Esophagus squamous epithelium (tissue), 5 donors: ENCODE data around the gene RNF6. TPM values are rescaled to one million over a fixed set of nuclear protein-coding genes. Genes with fewer than 3 reads are reported as not detected.

ENCODE experiments used
- DNase-seq: peaks from one replicate; lab custom pipeline; 2025; lab: John Stamatoyannopoulos, UW
- H3K27ac ChIP-seq, 4 donors: fragments of 200-600 bp; sonication (generic); one replicate each; pipeline ENCODE4 v1.5.1; 2016 to 2019; ENCODE audit warnings: mild to moderate bottlenecking in 1 of 4
- H3K27me3 ChIP-seq, 4 donors: fragments of 200-600 bp; sonication (generic); 1 replicate in 3 of 4; 2 replicates in 1 of 4; pipeline versions ENCODE4 v1.5.1 to v1.6.0; 2017 to 2021; ENCODE audit warnings: antibody characterized with exemption in 1 of 4
- H3K36me3 ChIP-seq, 3 donors: fragments of 200-600 bp; sonication (generic); one replicate each; pipeline ENCODE4 v1.5.1; 2016 to 2019
- H3K4me1 ChIP-seq, 3 donors: fragments of 200-600 bp; sonication (generic); one replicate each; pipeline ENCODE4 v1.5.1; 2017 to 2019
- H3K4me3 ChIP-seq, 4 donors: fragments of 200-600 bp; sonication (generic); 1 replicate in 3 of 4; 2 replicates in 1 of 4; pipeline ENCODE4 v1.5.1; 2016 to 2019; ENCODE audit warnings: mild to moderate bottlenecking in 2 of 4, moderate library complexity in 1 of 4
- H3K9me3 ChIP-seq, 3 donors: fragments of 200-600 bp; sonication (generic); one replicate each; pipeline ENCODE4 v1.5.1; 2016 to 2019
- CTCF ChIP-seq, 6 experiments: fragments of 450-650 bp in 4 of 6; fragments of 200-600 bp in 2 of 6; sonication (generic) in 2 of 6; IDR thresholded peaks; one replicate each; pipeline ENCODE4 v1.5.1; 2016 to 2019; ENCODE audit warnings: antibody characterized with exemption in 6 of 6, mild to moderate bottlenecking in 4 of 6, moderate library complexity in 4 of 6
- POLR2A ChIP-seq, 4 donors: fragments of 450-650 bp; IDR thresholded peaks; one replicate each; pipeline ENCODE4 v1.6.1; 2017; ENCODE audit warnings: antibody characterized with exemption in 4 of 4, mild to moderate bottlenecking in 4 of 4, moderate library complexity in 3 of 4
- WGBS, 2 donors: methylation state at CpG; one replicate each; pipeline ENCODE4 v1.1.5; 2018; 5-methylcytosine and 5-hydroxymethylcytosine counted together
- intact Hi-C: fragments of 100-400 bp; cut with DNase I; formaldehyde crosslinking; loops from one replicate; pipeline ENCODE4 v1.15.0; 2022
- total RNA-seq, 4 donors: library from RNA; depleted of rRNA; stranded (reverse); fragments of >200 nt; gene quantifications; one replicate each; pipeline ENCODE4 v1.1.0, GENCODE V29; 2016
- donor health status: DM: yes; HTN: yes; CAD: no.

Gene RNF6
- total RNA-seq = 10 to 100 TPM; 23.4 to 41.4 (median 29.6) TPM

DNA sequence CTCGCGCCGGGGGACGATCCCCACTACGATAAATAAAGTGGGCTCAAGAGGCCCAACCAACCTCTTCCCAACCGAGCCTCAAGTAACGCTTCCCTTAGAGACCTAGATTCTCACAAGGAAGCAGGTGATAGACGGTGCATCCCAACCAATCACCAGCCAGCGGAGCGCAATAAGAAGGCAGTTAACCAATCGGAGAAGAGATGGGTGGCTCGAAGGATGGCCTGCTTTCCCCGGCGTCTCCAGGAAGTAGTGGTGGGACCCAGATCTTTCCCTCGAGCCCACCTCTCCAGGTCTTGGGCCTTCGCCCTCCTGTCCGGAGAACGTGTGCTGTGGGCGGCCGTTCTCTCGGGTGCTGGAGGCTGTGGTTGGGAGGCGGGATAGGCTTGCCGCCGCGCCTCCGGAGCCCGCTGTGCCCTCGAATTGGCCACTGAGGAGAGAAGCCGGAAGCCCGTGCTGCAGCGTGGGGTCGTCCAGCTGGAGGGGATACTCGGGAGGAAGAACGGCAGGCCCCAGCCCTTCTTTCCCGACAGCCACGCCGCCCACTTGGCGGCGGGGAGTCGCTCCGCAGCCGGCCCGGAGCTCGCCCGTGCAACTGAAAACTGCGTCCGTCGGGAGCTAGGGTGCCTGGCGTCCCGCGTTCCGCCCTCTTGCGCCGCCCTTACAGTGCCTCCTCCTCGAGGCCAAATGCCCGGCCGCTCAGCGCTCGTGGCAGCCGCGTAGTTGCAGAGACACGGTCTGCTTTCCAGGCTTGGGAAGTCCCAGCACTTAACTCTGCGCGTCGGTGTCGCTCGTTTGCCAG, at the start of gene RNF6:
TSS of gene RNF6 (minus strand) at position 594 of the 799 bp plus-strand sequence. CDS start 2,665 bp downstream, outside the sequence.
- intact Hi-C loops = no loop called here
- DNase-seq = peak; percentile 61
- H3K9me3 ChIP-seq = no peaks in the 10 kb centered on the region
- TF ChIP-seq CTCF (IDR thresholded peaks at IDR 0.05) = peak in 3 of 6 experiments; percentile 16 to 34 (median 24)
- TF ChIP-seq POLR2A (IDR thresholded peaks at IDR 0.05) = peak in 3 of 4 donors; percentile 20 to 52 (median 31)
- peaks cover 6 to 33% (median 7%) of the 10 kb centered on the region in 3 donors for H3K36me3 ChIP-seq
- H3K4me1 ChIP-seq = peaks cover 9 to 30% (median 13%) of the 10 kb centered on the region in 3 donors
- peak within 1 kb of the TSS; percentile 81 to 96 (median 92) for H3K4me3 ChIP-seq
- 0% methylated on average over 23 to 27 of the region's 67 CpGs for WGBS, 2 donors
- peaks cover 0 to 5% (median 0%) of the 10 kb centered on the region in 4 donors for H3K27me3 ChIP-seq
- H3K27ac ChIP-seq = peak within 1 kb of the TSS; percentile 95 to 98 (median 97)

GRCh38 chr13:26270707-26271106, 48.6 kb upstream of the RNF6 start:
- H3K27ac ChIP-seq = no peak overlapping the region
- intact Hi-C loops = no loop called here
- no peaks in the 10 kb centered on the region for H3K36me3 ChIP-seq
- TF ChIP-seq POLR2A (IDR thresholded peaks at IDR 0.05) (no peak), CTCF (IDR thresholded peaks at IDR 0.05) (no peak)
- H3K27me3 ChIP-seq = no peaks in the 10 kb centered on the region
- no peak overlapping the region for H3K4me3 ChIP-seq
- no peaks in the 10 kb centered on the region for H3K4me1 ChIP-seq
- DNase-seq = no peak
- no peaks in the 10 kb centered on the region for H3K9me3 ChIP-seq
- WGBS, 2 donors = 89 to 94% methylated on average over 3 of the region's 3 CpGs

- 81 to 83% methylated on average over 3 of the region's 3 CpGs for WGBS, 2 donors
- intact Hi-C loops = no loop called here
- TF ChIP-seq POLR2A (IDR thresholded peaks at IDR 0.05) (no peak), CTCF (IDR thresholded peaks at IDR 0.05) (no peak)
Measured at GRCh38 chr13:26266311-26266710, 44.2 kb upstream of the RNF6 start.

GRCh38 chr13:26262156-26262555, 40.0 kb upstream of the RNF6 start:
- TF ChIP-seq POLR2A (IDR thresholded peaks at IDR 0.05) = no peak
- TF ChIP-seq CTCF (IDR thresholded peaks at IDR 0.05) = no peak
- 87 to 91% methylated on average over 2 of the region's 2 CpGs for whole genome bisulfite sequencing, 2 donors
- H3K4me3 ChIP-seq = no peak overlapping the region
- intact Hi-C loops = no loop called here
- no peaks in the 10 kb centered on the region for H3K9me3 ChIP-seq
- no peak for DNase-seq
- H3K27ac ChIP-seq = no peak overlapping the region
- H3K4me1 ChIP-seq = peaks cover 0 to 17% (median under 1%) of the 10 kb centered on the region in 3 donors
- no peaks in the 10 kb centered on the region for H3K27me3 ChIP-seq
- no peaks in the 10 kb centered on the region for H3K36me3 ChIP-seq

More at GRCh38 chr13:26266311-26266710, 44.2 kb upstream of the RNF6 start:
- Histone ChIP-seq H3K27ac (no peak overlapping the region), H3K36me3 (no peaks in the 10 kb centered on the region), H3K9me3 (no peaks in the 10 kb centered on the region), H3K4me3 (no peak overlapping the region), H3K27me3 (no peaks in the 10 kb centered on the region), H3K4me1 (peaks cover 0 to 11% (median 0%) of the 10 kb centered on the region in 3 donors)
- no peak for DNase-seq

DNA sequence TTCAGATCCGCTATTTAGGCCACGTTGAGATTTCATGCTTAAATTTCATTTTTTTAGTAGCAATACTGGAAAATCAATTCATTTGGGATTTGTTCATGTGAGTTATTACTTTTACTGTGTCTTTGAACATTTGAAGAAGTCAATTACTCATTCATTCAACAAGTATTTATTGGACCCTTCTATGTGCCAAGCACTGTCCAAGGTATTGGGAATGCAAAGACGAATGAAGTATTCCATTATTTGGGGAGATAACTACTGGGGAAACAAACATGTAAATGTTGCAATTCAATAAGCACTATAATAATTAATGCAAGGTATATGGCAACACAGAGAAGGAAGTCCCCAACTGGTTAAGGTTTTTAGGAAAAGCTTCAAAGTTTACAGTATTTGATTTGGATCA, 37.5 kb upstream of the RNF6 start:
- H3K4me1 ChIP-seq = peaks cover 6 to 40% (median 22%) of the 10 kb centered on the region in 3 donors
- H3K9me3 ChIP-seq = no peaks in the 10 kb centered on the region
- H3K4me3 ChIP-seq = no peak overlapping the region
- no peak for DNase-seq
- H3K27me3 ChIP-seq = no peaks in the 10 kb centered on the region
- H3K27ac ChIP-seq = no peak overlapping the region
- WGBS, 2 donors = 80 to 86% methylated on average over 3 of the region's 3 CpGs
- intact Hi-C loops = no loop called here
- TF ChIP-seq POLR2A (IDR thresholded peaks at IDR 0.05) (no peak), CTCF (IDR thresholded peaks at IDR 0.05) (no peak)
- no peaks in the 10 kb centered on the region for H3K36me3 ChIP-seq
